HEK293T (cell line): ENCODE results near the gene RRH.

Experiments
- ARNT ChIP-seq: fragments of 450-650 bp; IDR thresholded peaks from 2 replicates; pipeline ENCODE4 v1.6.1; 2017; ENCODE audit warnings: mild to moderate bottlenecking
- BHLHE40 ChIP-seq: fragments of 450-650 bp; IDR thresholded peaks from 2 replicates; pipeline ENCODE4 v1.6.1; 2016; ENCODE audit warnings: mild to moderate bottlenecking, moderate library complexity, borderline replicate concordance
- ELF4 ChIP-seq: fragments of 450-650 bp; IDR thresholded peaks from 2 replicates; pipeline ENCODE4 v1.6.1; 2017; ENCODE audit warnings: antibody characterized with exemption
- FOXA1 ChIP-seq: fragments of 450-650 bp; IDR thresholded peaks from 2 replicates; pipeline ENCODE4 v1.6.1; 2016; ENCODE audit warnings: mild to moderate bottlenecking
- FOXK2 ChIP-seq: fragments of 450-650 bp; IDR thresholded peaks from 2 replicates; pipeline ENCODE4 v1.6.1; 2016; ENCODE audit warnings: mild to moderate bottlenecking
- FOXM1 ChIP-seq: fragments of 450-650 bp; IDR thresholded peaks from 2 replicates; pipeline ENCODE4 v1.6.1; 2017; ENCODE audit warnings: mild to moderate bottlenecking, borderline replicate concordance
- HDGF ChIP-seq: fragments of 450-650 bp; IDR thresholded peaks from 2 replicates; pipeline ENCODE4 v1.6.1; 2017; ENCODE audit warnings: antibody characterized with exemption, borderline replicate concordance
- LEF1 ChIP-seq: fragments of 450-650 bp; IDR thresholded peaks from 2 replicates; pipeline ENCODE4 v1.6.1; 2017; ENCODE audit warnings: mild to moderate bottlenecking, borderline replicate concordance
- NFRKB ChIP-seq: fragments of 450-650 bp; IDR thresholded peaks from 2 replicates; pipeline ENCODE4 v1.6.1; 2016; ENCODE audit warnings: mild to moderate bottlenecking, moderate library complexity
- SP1 ChIP-seq: fragments of 450-650 bp; IDR thresholded peaks from 2 replicates; pipeline ENCODE4 v1.6.1; 2017
- ZNF384 ChIP-seq: fragments of 450-650 bp; IDR thresholded peaks from 2 replicates; pipeline ENCODE4 v1.6.1; 2016
- TF ChIP-seq, protein P1 (sequence below): fragments of 450-650 bp; IDR thresholded peaks from 2 replicates; pipeline ENCODE4 v1.6.1; 2016

DNA sequence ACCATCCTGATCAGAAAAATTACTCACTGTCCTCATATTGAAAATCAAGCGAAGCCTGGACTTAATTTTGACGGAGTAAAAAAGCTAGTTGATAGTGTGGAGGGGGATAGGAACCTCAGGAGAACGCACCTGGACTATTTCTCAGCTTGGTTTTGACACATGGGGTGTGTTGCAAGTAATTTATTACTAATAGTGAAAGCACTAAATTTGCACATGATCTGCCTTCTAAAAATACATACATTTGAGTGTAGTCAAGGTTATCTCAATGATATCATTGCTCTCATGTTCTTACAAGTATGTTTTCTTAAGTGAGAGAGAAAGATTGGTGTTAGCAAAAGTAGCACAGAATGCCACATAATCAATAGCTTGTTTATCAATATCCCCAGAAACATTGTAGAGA, 49.6 kb downstream of the RRH start:
- TF ChIP-seq FOXA1 (no peak), BHLHE40 (no peak), NFRKB (no peak), FOXM1 (no peak), ZNF384 (no peak), FOXK2 (no peak), SP1 (no peak), HDGF (no peak), ELF4 (no peak), LEF1 (no peak), ARNT (no peak)
- TF ChIP-seq, protein P1, sequence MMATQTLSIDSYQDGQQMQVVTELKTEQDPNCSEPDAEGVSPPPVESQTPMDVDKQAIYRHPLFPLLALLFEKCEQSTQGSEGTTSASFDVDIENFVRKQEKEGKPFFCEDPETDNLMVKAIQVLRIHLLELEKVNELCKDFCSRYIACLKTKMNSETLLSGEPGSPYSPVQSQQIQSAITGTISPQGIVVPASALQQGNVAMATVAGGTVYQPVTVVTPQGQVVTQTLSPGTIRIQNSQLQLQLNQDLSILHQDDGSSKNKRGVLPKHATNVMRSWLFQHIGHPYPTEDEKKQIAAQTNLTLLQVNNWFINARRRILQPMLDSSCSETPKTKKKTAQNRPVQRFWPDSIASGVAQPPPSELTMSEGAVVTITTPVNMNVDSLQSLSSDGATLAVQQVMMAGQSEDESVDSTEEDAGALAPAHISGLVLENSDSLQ = no peak
